GM20000 (cell line): ENCODE data around the gene UGT2A3.
A peak's percentile ranks its signal among the peaks of the same experiment; 100 is the strongest.
"Not testable (repeated sequence)": the region's sequence is repeated elsewhere in the genome, so short reads cannot be mapped to it uniquely, and the experiment has no call there.

Experiments used
- DNase-seq: peaks from one replicate; pipeline ENCODE4 v3.0.0; 2012; ENCODE audit warnings: low spot score
- CTCF ChIP-seq: IDR thresholded peaks from 2 replicates; pipeline ENCODE4 v1.5.1; 2012; ENCODE audit warnings: mild to moderate bottlenecking, control low read depth; ENCODE audit errors: extremely low read depth, missing control alignments

Gene UGT2A3

GRCh38 chr4:68962868-68963267, 11.3 kb upstream of the UGT2A3 start:
- no peak for DNase-seq
- TF ChIP-seq CTCF = no peak

GRCh38 chr4:68960294-68961163, 8.9 kb upstream of the UGT2A3 start:
- no peak for TF ChIP-seq CTCF
- peak; percentile 1 for DNase-seq

GRCh38 chr4:68959085-68959484, 7.5 kb upstream of the UGT2A3 start:
- DNase-seq = not testable (repeated sequence)

- no peak for DNase-seq
- no peak for TF ChIP-seq CTCF
These were observed 2.5 kb upstream of the UGT2A3 start for GRCh38 chr4:68954126-68954525.

GRCh38 chr4:68953056-68953596, 1.5 kb upstream of the UGT2A3 start:
- DNase-seq = no peak
- TF ChIP-seq CTCF = no peak

GRCh38 chr4:68951806-68952585, 392 bp upstream of the UGT2A3 start:
- no peak for DNase-seq
- TF ChIP-seq CTCF = no peak

- TF ChIP-seq CTCF = no peak
- no peak for DNase-seq
These were observed 1.6 kb downstream of the UGT2A3 start for GRCh38 chr4:68950033-68950432.
